GM04503 (cell line): ENCODE results near the gene LGALS3BP.
"Not testable (repeated sequence)": the region's sequence is repeated elsewhere in the genome, so short reads cannot be mapped to it uniquely, and the experiment has no call there.

Experiments used
- DNase-seq: peaks from one replicate; pipeline ENCODE4 v3.0.0-alpha.2; 2012; ENCODE audit warnings: low read depth

Gene LGALS3BP

DNA sequence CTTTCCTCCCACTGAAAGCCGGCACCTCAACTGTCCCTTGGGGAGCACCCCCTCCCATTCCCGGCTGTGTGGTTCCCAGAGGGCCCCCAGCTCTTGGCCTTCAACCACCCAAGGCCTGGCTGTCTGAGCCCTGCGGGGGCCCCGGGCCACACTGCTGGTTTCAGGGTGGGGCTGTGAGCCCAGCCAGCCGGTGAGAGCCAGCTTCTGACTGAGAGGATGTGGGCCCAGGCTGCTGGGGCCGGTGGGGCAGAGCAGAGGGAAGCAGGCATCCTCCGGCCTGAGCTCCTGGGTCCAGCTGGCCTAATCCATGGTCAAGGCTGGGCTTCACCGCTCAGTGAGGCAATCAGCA is 875 bp upstream of the LGALS3BP start:
- no peak for DNase-seq

GRCh38 chr17:78977997-78978973 is 1.4 kb downstream of the LGALS3BP start:
- DNase-seq, result no peak

GRCh38 chr17:78977681-78977943 is 2.1 kb downstream of the LGALS3BP start:
- DNase-seq, result no peak

DNA sequence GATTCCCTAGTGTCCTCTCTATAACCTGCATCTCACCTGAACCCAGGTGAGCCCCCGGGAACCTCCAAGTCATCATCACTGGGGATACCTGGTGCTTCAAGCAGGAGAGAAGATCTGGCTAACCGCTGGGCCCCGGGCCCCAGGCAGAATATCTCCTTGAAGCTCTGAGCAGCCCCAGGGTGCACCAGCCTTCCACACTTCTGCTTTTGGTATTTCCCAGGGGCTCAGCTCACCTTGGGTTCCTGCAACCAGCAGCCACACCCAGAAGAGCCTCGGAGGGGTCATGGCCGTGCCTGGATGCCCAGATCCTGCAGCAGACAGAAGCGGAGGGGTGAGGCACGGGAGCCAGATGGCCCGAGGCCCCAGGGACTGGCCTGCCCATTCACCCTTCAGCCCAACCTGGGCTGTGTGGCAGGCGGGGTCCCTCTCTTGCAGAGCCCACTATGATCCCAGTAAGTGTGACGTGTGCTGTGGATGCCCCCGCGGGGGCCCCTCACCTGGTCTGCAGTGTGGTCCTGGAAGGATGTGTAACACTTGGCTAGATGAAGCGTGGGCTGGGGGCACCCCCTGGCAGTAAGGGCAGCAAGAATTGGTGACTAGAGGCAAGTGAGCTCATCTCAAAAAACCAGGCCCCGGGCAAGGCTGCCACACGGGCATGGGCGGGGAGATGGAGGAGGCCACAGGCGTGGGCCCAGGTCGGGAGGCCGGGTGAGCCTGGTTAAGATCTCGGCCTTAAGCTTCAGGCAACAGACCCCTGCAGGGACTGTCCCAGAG is 2.6 kb downstream of the LGALS3BP start:
- DNase-seq, result no peak

DNA sequence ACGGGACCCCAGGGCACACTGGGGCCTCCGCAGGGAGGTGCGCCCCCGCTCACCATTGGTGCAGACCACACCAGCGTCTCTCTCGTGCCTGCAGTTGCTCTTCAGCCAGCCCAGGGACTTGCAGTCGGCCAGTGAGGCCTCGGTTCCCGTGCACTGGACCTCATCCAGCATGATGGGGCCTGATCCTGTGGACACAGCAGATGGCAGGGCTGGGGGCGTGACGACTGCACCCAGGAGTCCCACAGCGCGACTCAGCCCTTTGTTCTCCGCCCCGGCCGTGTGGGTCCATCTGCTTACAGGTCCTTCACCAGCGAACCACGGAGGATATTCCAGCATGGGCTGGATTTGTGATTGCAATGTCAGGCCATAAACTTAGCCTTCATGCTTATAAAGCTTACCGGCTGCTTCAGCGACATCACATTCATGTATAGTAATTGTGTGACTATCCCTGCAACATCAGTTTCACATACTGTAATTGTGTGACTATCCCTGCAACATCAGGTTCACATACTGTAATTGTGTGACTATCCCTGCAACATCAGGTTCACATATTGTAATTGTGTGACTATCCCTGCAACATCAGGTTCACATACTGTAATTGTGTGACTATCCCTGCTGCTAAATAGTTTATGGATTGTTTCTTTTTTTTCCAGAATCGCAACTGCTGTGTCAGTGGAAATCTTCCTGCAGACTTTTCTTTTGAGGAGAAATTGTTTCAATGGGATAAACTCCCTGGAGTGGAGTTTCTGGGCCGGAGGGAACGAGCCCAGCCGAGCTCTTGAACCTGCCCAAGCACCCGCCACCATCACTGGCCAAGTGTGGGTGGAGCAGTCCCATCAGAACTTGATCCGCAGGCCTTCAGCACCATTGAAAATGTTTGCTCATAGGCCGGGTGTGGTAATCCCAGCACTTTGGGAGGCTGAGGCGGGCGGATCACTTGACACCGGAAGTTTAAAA is 4.8 kb downstream of the LGALS3BP start:
- peak; percentile 60 for DNase-seq

- no peak for DNase-seq
These were observed 5.8 kb downstream of the LGALS3BP start for GRCh38 chr17:78973792-78974520.

GRCh38 chr17:78973196-78973595 is 6.5 kb downstream of the LGALS3BP start:
- DNase-seq, result no peak

DNA sequence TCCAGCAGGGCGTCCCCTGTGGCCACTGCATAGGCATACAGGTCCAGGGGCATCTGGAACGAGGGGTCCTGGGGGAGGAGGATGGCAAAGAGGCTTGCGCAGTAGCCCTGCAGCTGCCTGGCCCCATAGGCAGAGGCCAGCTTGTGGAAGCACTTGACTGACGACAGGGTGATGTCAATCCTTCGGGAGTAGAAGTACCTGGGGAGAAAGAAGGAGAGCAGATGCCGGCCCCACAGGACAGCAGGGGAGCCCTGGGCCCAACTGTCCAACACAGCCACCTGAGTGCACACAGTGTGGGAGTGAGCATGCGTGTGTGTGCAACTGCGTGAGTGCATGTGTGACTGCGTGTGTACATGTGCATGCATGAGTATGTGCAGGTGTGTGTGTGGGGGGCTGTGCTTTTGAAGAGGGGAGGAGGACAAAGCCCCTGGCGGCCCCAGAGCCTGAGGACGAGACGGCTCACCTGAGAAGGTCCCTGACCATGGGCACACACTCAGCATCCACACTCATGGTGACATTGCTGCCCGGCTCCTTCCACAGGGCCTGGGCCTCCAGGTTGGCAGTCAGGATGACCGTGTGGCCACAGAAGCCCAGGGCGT is 7.1 kb downstream of the LGALS3BP start:
- no peak for DNase-seq

DNA sequence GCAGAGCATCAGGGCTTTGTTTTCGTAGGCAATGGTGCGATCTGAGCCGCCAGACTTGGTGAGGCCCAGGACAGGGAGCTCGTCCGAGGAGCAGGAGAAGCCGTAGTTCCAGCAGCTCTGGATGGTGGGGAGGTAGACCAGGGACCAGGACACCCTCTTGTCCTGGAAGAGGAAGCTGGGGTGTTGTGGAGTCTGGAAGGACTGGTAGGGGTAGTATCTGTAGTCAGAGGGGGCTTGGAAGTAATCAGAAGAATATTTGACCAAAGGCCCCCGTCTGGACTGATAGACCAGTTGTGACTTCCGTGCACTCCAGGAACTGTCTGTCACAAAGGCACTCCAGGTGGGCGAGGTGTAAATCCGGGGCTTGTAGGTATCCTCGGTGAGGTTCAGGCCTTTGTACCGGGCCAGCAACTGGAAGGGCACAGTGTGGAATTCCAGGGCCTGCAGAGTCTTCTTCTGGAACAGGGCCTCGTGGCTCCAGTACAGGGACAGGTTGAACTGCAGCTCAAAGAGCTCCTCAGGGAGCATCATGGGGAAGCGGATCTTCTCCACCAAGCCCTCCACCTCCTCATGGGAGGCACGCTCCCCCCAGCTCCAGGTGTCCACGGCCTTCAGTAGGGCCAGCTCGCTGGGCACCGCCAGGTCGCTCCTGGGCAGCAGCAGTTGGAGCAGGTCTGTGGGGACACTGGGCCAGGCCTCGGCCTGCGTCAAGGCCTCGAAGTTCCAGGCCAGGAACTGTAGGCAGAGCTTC is 7.8 kb downstream of the LGALS3BP start:
- DNase-seq, result no peak

DNA sequence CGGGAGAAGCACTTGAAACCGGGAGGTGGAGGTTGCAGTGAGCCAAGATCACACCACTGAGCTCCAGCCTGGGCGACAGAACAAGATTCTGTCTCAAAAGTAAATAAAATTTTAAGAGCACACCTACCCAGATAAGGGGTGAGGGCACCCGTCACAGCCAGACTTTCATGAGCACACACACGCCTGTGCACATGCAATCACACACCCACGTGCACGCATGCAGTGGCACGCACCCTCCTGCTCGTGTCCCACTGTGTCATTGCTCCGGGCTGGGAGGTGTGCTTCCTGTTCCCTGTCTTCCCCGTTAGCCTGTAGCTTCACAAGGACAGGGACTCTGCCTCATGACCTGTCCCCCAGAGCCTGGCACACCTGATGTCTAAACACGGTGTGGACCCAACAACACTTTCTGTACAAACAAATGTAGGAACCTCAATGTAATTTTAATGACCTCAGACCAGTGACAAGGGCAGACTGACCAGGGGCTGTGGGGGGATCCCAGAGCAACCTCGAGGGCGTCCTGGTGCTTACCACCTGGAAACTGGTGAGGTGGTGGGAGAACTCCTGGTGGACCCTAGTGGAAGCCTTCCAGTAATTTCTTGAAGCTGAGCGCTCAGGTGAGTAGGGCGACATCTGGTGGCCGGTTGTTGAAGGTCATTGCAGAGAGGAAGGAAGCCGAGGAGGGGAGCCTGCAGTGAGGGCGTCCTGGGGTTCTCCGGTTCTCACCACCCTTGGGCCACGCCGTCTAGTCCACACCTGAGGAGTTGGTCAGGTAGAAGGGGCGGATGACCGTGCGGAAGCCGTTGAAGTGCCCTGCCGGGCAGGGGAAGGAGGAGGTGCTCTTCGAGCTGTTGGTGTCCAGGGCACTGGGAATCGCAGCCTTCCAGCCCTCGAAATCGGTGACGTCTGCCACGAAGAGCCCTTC is 8.6 kb downstream of the LGALS3BP start:
- no peak for DNase-seq

GRCh38 chr17:78969865-78970264 is 9.9 kb downstream of the LGALS3BP start:
- no peak for DNase-seq

- no peak for DNase-seq
These were observed 11.9 kb downstream of the LGALS3BP start for GRCh38 chr17:78967782-78968362.

DNA sequence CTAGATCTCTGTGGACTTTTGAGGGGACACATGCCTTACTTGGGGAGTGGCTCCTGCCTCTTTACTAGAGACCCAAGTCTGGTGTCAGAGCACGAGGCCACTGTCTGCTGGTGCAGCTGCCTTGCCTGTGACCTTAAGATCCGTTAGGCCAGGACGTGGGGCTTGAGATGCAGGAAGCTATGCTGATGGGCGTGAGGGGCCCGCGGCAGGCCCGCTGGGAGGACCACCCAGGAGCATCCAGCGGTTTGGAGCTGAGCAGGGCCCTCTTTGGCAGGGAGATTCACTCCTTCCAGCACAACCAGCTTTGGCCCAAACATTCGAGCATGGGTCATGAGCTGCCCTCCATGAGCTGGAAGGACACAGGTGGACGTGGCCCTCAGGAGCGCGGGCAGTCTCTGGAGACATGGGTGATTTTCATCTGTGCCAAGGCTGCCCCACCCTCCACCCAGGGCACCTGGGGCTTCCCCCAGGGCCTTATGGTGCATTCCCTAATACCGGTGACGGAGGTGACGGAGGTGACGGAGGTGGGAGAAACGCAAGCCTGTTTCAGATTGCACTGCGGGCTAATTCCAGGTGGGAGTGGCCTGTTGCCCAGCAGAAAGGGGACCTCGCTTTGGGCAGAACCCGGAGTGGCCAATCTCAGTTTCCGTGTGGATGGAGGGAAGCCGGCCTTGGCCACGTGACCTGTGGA is 12.7 kb downstream of the LGALS3BP start:
- no peak for DNase-seq

DNA sequence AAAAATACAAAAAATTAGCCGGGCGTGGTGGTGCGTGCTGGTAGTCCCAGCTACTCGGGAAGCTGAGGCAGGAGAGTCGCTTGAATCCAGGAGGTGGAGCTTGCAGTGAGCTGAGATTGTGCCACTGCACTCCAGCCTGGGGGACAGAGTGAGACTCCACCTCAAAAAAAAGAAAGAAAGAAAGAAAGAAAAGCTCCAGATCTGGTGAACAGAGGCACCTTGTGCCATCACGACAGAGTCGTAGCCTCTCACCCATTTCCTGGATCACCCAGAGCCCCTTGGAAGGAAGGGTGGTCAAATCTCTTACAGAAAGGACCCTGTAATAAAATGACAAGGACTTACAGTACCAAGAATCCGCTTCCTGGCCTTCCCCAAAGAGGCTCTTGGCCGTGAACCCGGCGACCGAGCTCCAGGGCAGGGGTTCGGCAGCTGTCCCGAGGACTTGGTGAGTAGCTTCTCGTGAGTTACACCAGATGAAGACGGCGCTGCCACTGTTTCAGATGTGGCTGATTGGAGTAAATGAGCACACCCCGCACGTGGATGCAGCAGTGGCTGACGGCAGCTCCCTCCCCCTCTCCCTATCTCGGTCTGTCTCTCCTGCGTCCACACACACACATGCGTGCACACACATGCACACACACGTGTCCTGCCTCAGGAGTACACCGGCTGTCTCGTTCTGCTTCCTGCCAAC is 13.5 kb downstream of the LGALS3BP start:
- DNase-seq, result no peak

GRCh38 chr17:78965491-78965924 is 14.2 kb downstream of the LGALS3BP start:
- no peak for DNase-seq

GRCh38 chr17:78963378-78963777 is 16.3 kb downstream of the LGALS3BP start:
- DNase-seq, result no peak

DNA sequence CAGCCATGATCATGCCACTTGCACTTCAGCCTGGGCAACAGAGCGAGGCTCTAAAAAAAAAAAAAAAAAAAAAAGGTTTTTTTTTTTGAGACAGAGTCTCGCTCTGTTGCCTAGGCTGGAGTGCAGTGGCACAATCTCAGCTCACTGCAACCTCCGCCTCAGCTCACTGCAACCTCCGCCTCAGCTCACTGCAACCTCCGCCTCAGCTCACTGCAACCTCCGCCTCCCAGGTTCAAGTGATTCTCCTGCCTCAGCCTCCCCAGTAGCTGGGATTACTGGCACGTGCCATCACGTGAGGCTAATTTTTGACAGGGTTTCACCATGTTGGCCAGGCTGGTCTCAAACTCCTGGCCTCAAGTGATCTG is 16.8 kb downstream of the LGALS3BP start:
- not testable (repeated sequence) for DNase-seq
